ENCODE measurements around the gene TMED1.

Gene TMED1

GRCh38 chr19:10868872-10869547, 33.0 kb upstream of the TMED1 start:
- DNase-seq (ENCODE audit: low spot score): no peak
- Histone ChIP-seq H3K27ac (ENCODE audit: poor library complexity, severe bottlenecking) (no peak overlapping the region), H3K4me1 (ENCODE audit: insufficient read depth, poor library complexity, severe bottlenecking) (peaks cover 6% of the 10 kb centered on the region), H3K27me3 (ENCODE audit: insufficient read depth, poor library complexity, severe bottlenecking) (no peaks in the 10 kb centered on the region), H3K9me3 (ENCODE audit: severe bottlenecking) (no peaks in the 10 kb centered on the region), H3K4me3 (ENCODE audit: severe bottlenecking) (no peak overlapping the region), H3K36me3 (ENCODE audit: low read depth) (peaks cover 3% of the 10 kb centered on the region; the same call in 1 of the 2 replicates)
- TF ChIP-seq CTCF (IDR thresholded peaks at IDR 0.05; ENCODE audit: poor library complexity, severe bottlenecking): no peak
- ATAC-seq (ENCODE audit: low read depth): no peak

GRCh38 chr19:10866495-10866894, 30.5 kb upstream of the TMED1 start:
- peaks cover 2% of the 10 kb centered on the region for H3K4me1 ChIP-seq (ENCODE audit: insufficient read depth, poor library complexity, severe bottlenecking)
- H3K9me3 ChIP-seq (ENCODE audit: severe bottlenecking): no peaks in the 10 kb centered on the region
- H3K27me3 ChIP-seq (ENCODE audit: insufficient read depth, poor library complexity, severe bottlenecking): no peaks in the 10 kb centered on the region
- no peak for ATAC-seq (ENCODE audit: low read depth)
- no peaks in the 10 kb centered on the region for H3K36me3 ChIP-seq (ENCODE audit: low read depth)
- no peak overlapping the region for H3K27ac ChIP-seq (ENCODE audit: poor library complexity, severe bottlenecking)
- TF ChIP-seq CTCF (IDR thresholded peaks at IDR 0.05; ENCODE audit: poor library complexity, severe bottlenecking): no peak
- no peak for DNase-seq (ENCODE audit: low spot score)
- H3K4me3 ChIP-seq (ENCODE audit: severe bottlenecking): no peak overlapping the region

- peak; percentile 89 for TF ChIP-seq CTCF (IDR thresholded peaks at IDR 0.05; ENCODE audit: poor library complexity, severe bottlenecking)
Observed at GRCh38 chr19:10864538-10864899, 28.5 kb upstream of the TMED1 start.

GRCh38 chr19:10863107-10863717, 27.2 kb upstream of the TMED1 start:
- no peak for TF ChIP-seq CTCF (IDR thresholded peaks at IDR 0.05; ENCODE audit: poor library complexity, severe bottlenecking)
- no peaks in the 10 kb centered on the region for H3K4me1 ChIP-seq (ENCODE audit: insufficient read depth, poor library complexity, severe bottlenecking)
- H3K27me3 ChIP-seq (ENCODE audit: insufficient read depth, poor library complexity, severe bottlenecking): no peaks in the 10 kb centered on the region
- no peak for DNase-seq (ENCODE audit: low spot score)
- H3K9me3 ChIP-seq (ENCODE audit: severe bottlenecking): no peaks in the 10 kb centered on the region
- H3K27ac ChIP-seq (ENCODE audit: poor library complexity, severe bottlenecking): no peak overlapping the region
- H3K4me3 ChIP-seq (ENCODE audit: severe bottlenecking): no peak overlapping the region
- no peaks in the 10 kb centered on the region for H3K36me3 ChIP-seq (ENCODE audit: low read depth)
- ATAC-seq (ENCODE audit: low read depth): peak; percentile 6; the same call in 1 of the 3 replicates

More at GRCh38 chr19:10864538-10864899, 28.5 kb upstream of the TMED1 start:
- ATAC-seq (ENCODE audit: low read depth) (peak; percentile 87), DNase-seq (ENCODE audit: low spot score) (no peak)
- H3K4me1 ChIP-seq (ENCODE audit: insufficient read depth, poor library complexity, severe bottlenecking): no peaks in the 10 kb centered on the region
- no peak overlapping the region for H3K27ac ChIP-seq (ENCODE audit: poor library complexity, severe bottlenecking)
- no peaks in the 10 kb centered on the region for H3K36me3 ChIP-seq (ENCODE audit: low read depth)
- H3K9me3 ChIP-seq (ENCODE audit: severe bottlenecking): no peaks in the 10 kb centered on the region
- no peaks in the 10 kb centered on the region for H3K27me3 ChIP-seq (ENCODE audit: insufficient read depth, poor library complexity, severe bottlenecking)
- H3K4me3 ChIP-seq (ENCODE audit: severe bottlenecking): no peak overlapping the region

GRCh38 chr19:10862561-10863106, 26.6 kb upstream of the TMED1 start:
- Histone ChIP-seq H3K27me3 (ENCODE audit: insufficient read depth, poor library complexity, severe bottlenecking) (no peaks in the 10 kb centered on the region), H3K36me3 (ENCODE audit: low read depth) (no peaks in the 10 kb centered on the region), H3K4me3 (ENCODE audit: severe bottlenecking) (no peak overlapping the region), H3K4me1 (ENCODE audit: insufficient read depth, poor library complexity, severe bottlenecking) (no peaks in the 10 kb centered on the region), H3K9me3 (ENCODE audit: severe bottlenecking) (no peaks in the 10 kb centered on the region), H3K27ac (ENCODE audit: poor library complexity, severe bottlenecking) (no peak overlapping the region)
- no peak for DNase-seq (ENCODE audit: low spot score)
- TF ChIP-seq CTCF (IDR thresholded peaks at IDR 0.05; ENCODE audit: poor library complexity, severe bottlenecking): no peak
- ATAC-seq (ENCODE audit: low read depth): no peak

All from RWPE2 (cell line).